ENCODE results near the gene UGT1A3. TPM values are rescaled to one million over a fixed set of nuclear protein-coding genes. Genes with fewer than 3 reads are reported as not detected.

UGT1A3 gene
- total and polyA plus RNA-seq, 7 donors: 0.36 TPM; not detected in 6

- DNase-seq: no peak
- Histone ChIP-seq H3K27ac (no peak overlapping the region), H3K9me3 (no peaks in the 10 kb centered on the region), H3K4me1 (no peaks in the 10 kb centered on the region), H3K4me3 (no peak overlapping the region), H3K36me3 (no peaks in the 10 kb centered on the region), H3K27me3 (no peaks in the 10 kb centered on the region)
- TF ChIP-seq, protein P1, sequence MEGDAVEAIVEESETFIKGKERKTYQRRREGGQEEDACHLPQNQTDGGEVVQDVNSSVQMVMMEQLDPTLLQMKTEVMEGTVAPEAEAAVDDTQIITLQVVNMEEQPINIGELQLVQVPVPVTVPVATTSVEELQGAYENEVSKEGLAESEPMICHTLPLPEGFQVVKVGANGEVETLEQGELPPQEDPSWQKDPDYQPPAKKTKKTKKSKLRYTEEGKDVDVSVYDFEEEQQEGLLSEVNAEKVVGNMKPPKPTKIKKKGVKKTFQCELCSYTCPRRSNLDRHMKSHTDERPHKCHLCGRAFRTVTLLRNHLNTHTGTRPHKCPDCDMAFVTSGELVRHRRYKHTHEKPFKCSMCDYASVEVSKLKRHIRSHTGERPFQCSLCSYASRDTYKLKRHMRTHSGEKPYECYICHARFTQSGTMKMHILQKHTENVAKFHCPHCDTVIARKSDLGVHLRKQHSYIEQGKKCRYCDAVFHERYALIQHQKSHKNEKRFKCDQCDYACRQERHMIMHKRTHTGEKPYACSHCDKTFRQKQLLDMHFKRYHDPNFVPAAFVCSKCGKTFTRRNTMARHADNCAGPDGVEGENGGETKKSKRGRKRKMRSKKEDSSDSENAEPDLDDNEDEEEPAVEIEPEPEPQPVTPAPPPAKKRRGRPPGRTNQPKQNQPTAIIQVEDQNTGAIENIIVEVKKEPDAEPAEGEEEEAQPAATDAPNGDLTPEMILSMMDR (IDR thresholded peaks at IDR 0.05): no peak
- TF ChIP-seq EP300 (IDR thresholded peaks at IDR 0.05): no peak
- no peak for TF ChIP-seq POLR2A (IDR thresholded peaks at IDR 0.05)
- no peak for TF ChIP-seq POLR2AphosphoS5 (IDR thresholded peaks at IDR 0.05)
- intact Hi-C loops (cut with DNase I): no loop called here
- WGBS, 2 donors: 93 to 97% methylated on average over 44 of the region's 44 CpGs
Measured at GRCh38 chr2:233754872-233755611, 26.2 kb downstream of the UGT1A3 start.

DNA sequence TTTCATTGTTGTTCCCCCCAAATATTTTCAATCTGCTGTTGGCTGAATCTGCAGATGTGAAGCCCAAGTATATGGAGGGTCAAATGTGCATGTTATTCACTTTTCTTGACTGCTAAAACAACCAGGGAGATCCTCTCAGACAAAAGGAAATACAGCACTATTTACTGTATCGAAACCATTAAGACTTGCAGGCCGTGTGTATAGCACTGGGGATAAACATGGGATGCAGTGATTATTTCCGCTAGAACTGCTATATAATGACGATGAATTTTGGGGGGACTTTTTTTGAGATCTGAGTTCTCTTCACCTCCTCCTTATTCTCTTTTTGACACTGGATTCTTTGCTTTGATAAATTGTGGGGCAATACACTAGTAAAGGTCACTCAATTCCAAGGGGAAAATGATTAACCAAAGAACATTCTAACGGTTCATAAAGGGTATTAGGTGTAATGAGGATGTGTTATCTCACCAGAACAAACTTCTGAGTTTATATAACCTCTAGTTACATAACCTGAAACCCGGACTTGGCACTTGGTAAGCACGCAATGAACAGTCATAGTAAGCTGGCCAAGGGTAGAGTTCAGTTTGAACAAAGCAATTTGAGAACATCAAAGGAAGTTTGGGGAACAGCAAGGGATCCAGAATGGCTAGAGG lies 27.7 kb downstream of the UGT1A3 start:
- WGBS, 2 donors: 20 to 59% methylated on average over 7 of the region's 7 CpGs
- TF ChIP-seq, protein P1 (IDR thresholded peaks at IDR 0.05): no peak
- TF ChIP-seq POLR2A (IDR thresholded peaks at IDR 0.05): no peak
- TF ChIP-seq EP300 (IDR thresholded peaks at IDR 0.05): no peak
- TF ChIP-seq POLR2AphosphoS5 (IDR thresholded peaks at IDR 0.05): no peak
- DNase-seq: no peak
- intact Hi-C loops (cut with DNase I): no loop called here
- no peaks in the 10 kb centered on the region for H3K4me1 ChIP-seq
- no peak overlapping the region for H3K4me3 ChIP-seq
- H3K27me3 ChIP-seq: no peaks in the 10 kb centered on the region
- no peak overlapping the region for H3K27ac ChIP-seq
- H3K36me3 ChIP-seq: no peaks in the 10 kb centered on the region
- no peaks in the 10 kb centered on the region for H3K9me3 ChIP-seq

DNA sequence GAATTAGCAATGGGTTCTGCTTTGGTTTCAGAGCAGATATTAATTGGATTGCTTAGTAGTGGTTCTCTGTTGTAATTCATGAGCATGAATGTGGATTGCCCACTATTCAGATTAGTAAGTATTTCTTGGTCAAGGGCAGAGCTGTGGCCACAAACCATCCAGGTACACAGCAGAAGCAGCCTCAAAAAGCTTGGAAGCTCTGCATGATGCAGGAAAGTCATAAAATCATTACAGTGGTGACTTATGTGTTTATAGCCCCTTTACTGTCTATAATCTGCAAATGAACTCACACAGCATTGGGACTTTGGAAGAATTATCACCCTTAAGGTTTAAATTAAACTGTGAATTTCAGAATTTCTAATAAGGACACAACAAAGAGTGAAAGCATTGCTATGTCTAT lies 29.3 kb downstream of the UGT1A3 start:
- Histone ChIP-seq H3K4me1 (no peaks in the 10 kb centered on the region), H3K36me3 (no peaks in the 10 kb centered on the region), H3K27ac (no peak overlapping the region), H3K4me3 (no peak overlapping the region), H3K9me3 (no peaks in the 10 kb centered on the region), H3K27me3 (no peaks in the 10 kb centered on the region)
- DNase-seq: no peak
- intact Hi-C loops (cut with DNase I): no loop called here
- no peak for TF ChIP-seq EP300 (IDR thresholded peaks at IDR 0.05)
- TF ChIP-seq POLR2A (IDR thresholded peaks at IDR 0.05): no peak
- no peak for TF ChIP-seq POLR2AphosphoS5 (IDR thresholded peaks at IDR 0.05)
- TF ChIP-seq, protein P1 (IDR thresholded peaks at IDR 0.05): no peak

DNA sequence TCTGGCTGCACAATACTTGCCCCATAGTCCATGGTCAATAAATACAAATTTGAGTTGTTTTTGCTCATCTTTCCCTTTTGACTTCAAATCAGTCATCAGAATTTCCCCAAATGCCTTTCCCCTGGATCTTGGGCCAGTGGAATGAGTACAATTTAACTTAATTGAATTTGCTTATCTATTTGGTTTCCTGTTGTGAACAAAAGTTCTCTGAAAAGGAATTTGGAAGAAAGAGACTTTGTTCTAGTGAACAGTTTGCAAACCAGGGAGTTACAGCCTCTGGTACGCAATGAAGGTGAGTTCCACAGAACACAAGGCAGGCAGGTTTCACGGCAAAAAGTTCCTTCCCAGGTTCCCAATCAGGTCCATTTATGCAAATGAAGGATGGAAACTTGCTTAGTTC lies 30.0 kb downstream of the UGT1A3 start:
- no peaks in the 10 kb centered on the region for H3K9me3 ChIP-seq
- no peak overlapping the region for H3K4me3 ChIP-seq
- H3K36me3 ChIP-seq: no peaks in the 10 kb centered on the region
- WGBS, 2 donors: 51 to 86% methylated on average over 2 of the region's 2 CpGs
- intact Hi-C loops (cut with DNase I): no loop called here
- no peak overlapping the region for H3K27ac ChIP-seq
- no peak for DNase-seq
- no peaks in the 10 kb centered on the region for H3K27me3 ChIP-seq
- no peaks in the 10 kb centered on the region for H3K4me1 ChIP-seq
- TF ChIP-seq, protein P1 (IDR thresholded peaks at IDR 0.05): no peak
- no peak for TF ChIP-seq POLR2AphosphoS5 (IDR thresholded peaks at IDR 0.05)
